Type B pancreatic cell (in vitro differentiated cells): ENCODE data around the gene BBS9. TPM values are rescaled to one million over a fixed set of nuclear protein-coding genes. Genes with fewer than 3 reads are reported as not detected.

Experiments
- DNase-seq: peaks from one replicate; pipeline ENCODE4 v3.0.0; 2021; ENCODE audit warnings: mixed read lengths; ENCODE audit not compliant: unreplicated experiment; ENCODE audit errors: extremely low spot score
- H3K27ac Mint-ChIP-seq: 2 replicates; pipeline ENCODE4 v1.8.0; 2021; ENCODE audit warnings: mild to moderate bottlenecking, mixed read lengths
- H3K27me3 Mint-ChIP-seq: 2 replicates; pipeline ENCODE4 v1.8.0; 2021; ENCODE audit warnings: mixed read lengths
- H3K36me3 Mint-ChIP-seq: 2 replicates; pipeline ENCODE4 v1.8.0; 2021; ENCODE audit warnings: mixed read lengths
- H3K4me1 Mint-ChIP-seq: one replicate; pipeline ENCODE4 v1.8.0; 2021; ENCODE audit warnings: mixed read lengths; ENCODE audit not compliant: unreplicated experiment
- H3K4me3 Mint-ChIP-seq: 2 replicates; pipeline ENCODE4 v1.8.0; 2021; ENCODE audit warnings: mild to moderate bottlenecking, mixed read lengths
- H3K9me3 Mint-ChIP-seq: 2 replicates; pipeline ENCODE4 v1.8.0; 2021; ENCODE audit warnings: mixed read lengths
- CTCF ChIP-seq: fragments of 200-600 bp; sonication (generic); conservative IDR thresholded peaks from 2 replicates; pipeline ENCODE4 v1.5.0; 2021; ENCODE audit warnings: antibody characterized with exemption, mild to moderate bottlenecking
- total RNA-seq: library from RNA; stranded (reverse); gene quantifications from 2 replicates; pipeline ENCODE4 v1.2.1, GENCODE V29; 2021; ENCODE audit warnings: low replicate concordance

BBS9 gene
- total RNA-seq, 1 donor from 2014 or later: 19.7 TPM

GRCh38 chr7:33373195-33373594 is 243.8 kb downstream of the BBS9 start:
- no peak overlapping the region for H3K4me3 Mint-ChIP-seq
- no peaks in the 10 kb centered on the region for H3K27me3 Mint-ChIP-seq
- peaks cover 33% of the 10 kb centered on the region for H3K36me3 Mint-ChIP-seq
- DNase-seq: no peak
- TF ChIP-seq CTCF: no peak
- peaks cover 12% of the 10 kb centered on the region for H3K9me3 Mint-ChIP-seq
- no peaks in the 10 kb centered on the region for H3K4me1 Mint-ChIP-seq
- H3K27ac Mint-ChIP-seq: no peak overlapping the region

GRCh38 chr7:33379891-33380525 is 250.6 kb downstream of the BBS9 start:
- Mint-ChIP-seq H3K9me3 (peaks cover 7% of the 10 kb centered on the region), H3K27ac (no peak overlapping the region), H3K4me1 (no peaks in the 10 kb centered on the region), H3K4me3 (no peak overlapping the region), H3K36me3 (peaks cover 9% of the 10 kb centered on the region), H3K27me3 (no peaks in the 10 kb centered on the region)
- TF ChIP-seq CTCF: no peak
- no peak for DNase-seq

GRCh38 chr7:33388332-33388731 is 259.0 kb downstream of the BBS9 start:
- H3K27ac Mint-ChIP-seq: no peak overlapping the region
- peaks cover 10% of the 10 kb centered on the region for H3K36me3 Mint-ChIP-seq
- H3K27me3 Mint-ChIP-seq: no peaks in the 10 kb centered on the region
- no peak overlapping the region for H3K4me3 Mint-ChIP-seq
- DNase-seq: no peak
- H3K4me1 Mint-ChIP-seq: no peaks in the 10 kb centered on the region
- TF ChIP-seq CTCF: no peak
- no peaks in the 10 kb centered on the region for H3K9me3 Mint-ChIP-seq

- no peak for DNase-seq
- no peaks in the 10 kb centered on the region for H3K27me3 Mint-ChIP-seq
- peaks cover 5% of the 10 kb centered on the region for H3K9me3 Mint-ChIP-seq
- no peak for TF ChIP-seq CTCF
- H3K4me3 Mint-ChIP-seq: no peak overlapping the region
- H3K4me1 Mint-ChIP-seq: peaks cover 8% of the 10 kb centered on the region
- no peak overlapping the region for H3K27ac Mint-ChIP-seq
- peaks cover 20% of the 10 kb centered on the region for H3K36me3 Mint-ChIP-seq
Measured at GRCh38 chr7:33392148-33392547, 262.8 kb downstream of the BBS9 start.

GRCh38 chr7:33393770-33394169 is 264.4 kb downstream of the BBS9 start:
- Mint-ChIP-seq H3K4me3 (no peak overlapping the region), H3K36me3 (peaks cover 24% of the 10 kb centered on the region), H3K27ac (no peak overlapping the region), H3K9me3 (peaks cover 10% of the 10 kb centered on the region), H3K4me1 (peaks cover 8% of the 10 kb centered on the region), H3K27me3 (no peaks in the 10 kb centered on the region)
- DNase-seq: no peak
- no peak for TF ChIP-seq CTCF
